Testis (tissue), 2 donors: ENCODE results near the gene OR6N2.

Source experiments
- POLR2A ChIP-seq: fragments of 450-650 bp; IDR thresholded peaks from one replicate; pipeline ENCODE4 v1.6.1; 2017; ENCODE audit warnings: antibody characterized with exemption, mild to moderate bottlenecking, moderate library complexity
- TF ChIP-seq, protein P1 (sequence below), 3 experiments: fragments of 450-650 bp in 2 of 3; fragments of 200-600 bp in 1 of 3; sonication (generic) in 1 of 3; IDR thresholded peaks; one replicate each; pipeline ENCODE4 v1.5.1; 2016 to 2019; ENCODE audit warnings: antibody characterized with exemption in 3 of 3, mild to moderate bottlenecking in 2 of 3, moderate library complexity in 1 of 3

DNA sequence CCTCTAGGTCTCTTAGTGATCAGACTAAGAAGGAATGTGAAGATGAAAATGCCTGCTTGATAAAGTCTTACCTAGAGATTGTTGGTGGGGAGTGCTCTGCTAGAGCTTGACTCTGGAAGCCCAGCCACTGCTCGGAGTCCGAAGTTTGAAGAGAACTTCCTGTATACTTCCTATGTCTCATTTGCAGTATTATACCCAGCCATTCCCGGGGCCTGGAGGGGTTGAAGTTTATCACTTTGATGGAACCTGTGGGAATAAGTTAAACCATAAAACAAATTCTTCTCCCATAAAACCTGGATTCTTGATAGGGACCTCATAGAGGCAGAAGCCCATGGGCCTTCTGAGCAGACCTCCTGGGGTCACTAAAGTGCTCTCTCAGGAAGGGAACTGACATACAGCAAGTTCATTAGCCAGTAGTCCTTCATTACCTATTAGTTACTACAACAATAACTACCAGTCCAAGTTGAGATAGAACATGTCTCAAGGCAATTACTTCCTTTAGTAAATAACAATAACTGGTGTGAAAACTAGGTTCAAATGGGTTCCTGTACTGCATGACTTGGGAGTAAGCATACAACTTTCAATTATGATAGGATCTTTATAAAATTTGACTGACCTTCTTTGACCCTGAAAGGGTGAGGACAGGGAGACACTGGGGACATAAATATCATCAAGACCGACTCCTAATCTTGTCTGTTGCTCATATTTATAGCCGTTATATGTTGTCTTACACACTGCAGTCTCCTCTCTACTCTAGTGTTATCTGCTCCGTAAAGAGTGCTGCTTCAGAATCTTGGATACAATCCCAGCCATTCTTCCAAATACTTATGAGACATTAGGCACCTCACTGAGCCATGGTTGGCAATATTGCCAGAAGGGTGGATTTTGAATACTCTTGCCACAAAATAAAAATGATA lies 8.8 kb downstream of the OR6N2 start, which contains the start of gene OR6N1:
- TF ChIP-seq, protein P1, sequence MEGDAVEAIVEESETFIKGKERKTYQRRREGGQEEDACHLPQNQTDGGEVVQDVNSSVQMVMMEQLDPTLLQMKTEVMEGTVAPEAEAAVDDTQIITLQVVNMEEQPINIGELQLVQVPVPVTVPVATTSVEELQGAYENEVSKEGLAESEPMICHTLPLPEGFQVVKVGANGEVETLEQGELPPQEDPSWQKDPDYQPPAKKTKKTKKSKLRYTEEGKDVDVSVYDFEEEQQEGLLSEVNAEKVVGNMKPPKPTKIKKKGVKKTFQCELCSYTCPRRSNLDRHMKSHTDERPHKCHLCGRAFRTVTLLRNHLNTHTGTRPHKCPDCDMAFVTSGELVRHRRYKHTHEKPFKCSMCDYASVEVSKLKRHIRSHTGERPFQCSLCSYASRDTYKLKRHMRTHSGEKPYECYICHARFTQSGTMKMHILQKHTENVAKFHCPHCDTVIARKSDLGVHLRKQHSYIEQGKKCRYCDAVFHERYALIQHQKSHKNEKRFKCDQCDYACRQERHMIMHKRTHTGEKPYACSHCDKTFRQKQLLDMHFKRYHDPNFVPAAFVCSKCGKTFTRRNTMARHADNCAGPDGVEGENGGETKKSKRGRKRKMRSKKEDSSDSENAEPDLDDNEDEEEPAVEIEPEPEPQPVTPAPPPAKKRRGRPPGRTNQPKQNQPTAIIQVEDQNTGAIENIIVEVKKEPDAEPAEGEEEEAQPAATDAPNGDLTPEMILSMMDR (IDR thresholded peaks at IDR 0.05) = no peak
- TF ChIP-seq POLR2A = no peak
